Caco-2 (cell line): ENCODE measurements around the gene PLCB2. TPM values are rescaled to one million over a fixed set of nuclear protein-coding genes. Genes with fewer than 3 reads are reported as not detected.
A peak's percentile ranks its signal among the peaks of the same experiment; 100 is the strongest.

Source experiments
- BruUV-seq: library from RNA; stranded (reverse); fragments of 400-500 nt; replicated peaks from 2 replicates; lab custom pipeline; 2021; lab: Mats Ljungman, UMichigan
- CTCF ChIA-PET: fragments of 300-600 bp; sonication (Branson Sonifier 250); formaldehyde crosslinking; loops from one replicate; lab custom pipeline; 2022; ENCODE audit warnings: antibody characterized with exemption; lab: Charles Lee
- POLR2A ChIA-PET: fragments of 300-600 bp; sonication (Branson Sonifier 250); formaldehyde crosslinking; loops from one replicate; lab custom pipeline; 2022; ENCODE audit warnings: antibody characterized with exemption; lab: Charles Lee
- DNase-seq, 2 experiments: peaks; one replicate each; pipeline versions ENCODE4 v3.0.0 to v3.0.0-alpha.2; 2020 to 2022
- H3K27me3 ChIP-seq: replicated peaks from 2 replicates; pipeline ENCODE4 v1.6.0; 2011; ENCODE audit warnings: low read length; ENCODE audit not compliant: control insufficient read depth, insufficient read depth
- H3K36me3 ChIP-seq: 2 replicates; pipeline ENCODE4 v1.5.1; 2011; ENCODE audit warnings: low read length; ENCODE audit not compliant: control insufficient read depth, insufficient read depth
- H3K4me1 ChIP-seq: fragments of 250-450 bp; sonication (Bioruptor Pico); 2 replicates; pipeline ENCODE4 v1.5.1; 2020; ENCODE audit warnings: mild to moderate bottlenecking
- H3K4me3 ChIP-seq: 2 replicates; pipeline ENCODE4 v1.5.1; 2011; ENCODE audit warnings: low read depth, mild to moderate bottlenecking, control low read depth, low read length
- H3K9me3 ChIP-seq: fragments of 250-450 bp; sonication (Bioruptor Pico); 2 replicates; pipeline ENCODE4 v1.5.1; 2020; ENCODE audit warnings: mild to moderate bottlenecking, moderate library complexity
- H3K27ac Mint-ChIP-seq: one replicate; pipeline ENCODE4 v1.8.0; 2022; ENCODE audit warnings: mixed read lengths; ENCODE audit not compliant: unreplicated experiment
- H3K27me3 Mint-ChIP-seq: one replicate; pipeline ENCODE4 v1.8.0; 2022; ENCODE audit warnings: mixed read lengths; ENCODE audit not compliant: insufficient read depth, unreplicated experiment
- H3K36me3 Mint-ChIP-seq: one replicate; pipeline ENCODE4 v1.8.0; 2022; ENCODE audit warnings: mild to moderate bottlenecking, mixed read lengths; ENCODE audit not compliant: insufficient read depth, unreplicated experiment
- H3K4me1 Mint-ChIP-seq: one replicate; pipeline ENCODE4 v1.8.0; 2022; ENCODE audit warnings: low read depth, mixed read lengths; ENCODE audit not compliant: unreplicated experiment
- H3K4me3 Mint-ChIP-seq: one replicate; pipeline ENCODE4 v1.8.0; 2022; ENCODE audit warnings: mild to moderate bottlenecking, moderate library complexity, mixed read lengths; ENCODE audit not compliant: unreplicated experiment
- H3K9me3 Mint-ChIP-seq: one replicate; pipeline ENCODE4 v1.8.0; 2022; ENCODE audit warnings: mixed read lengths; ENCODE audit not compliant: unreplicated experiment
- CTCF ChIP-seq, 2 experiments: fragments of 200-600 bp in 1 of 2; IDR thresholded peaks; 1 replicate in 1 of 2; 2 replicates in 1 of 2; pipeline versions ENCODE4 v1.5.1 to v1.8.0; 2011 to 2022; ENCODE audit warnings: antibody characterized with exemption in 1 of 2, control low read depth in 1 of 2, inconsistent platforms in 1 of 2, low read depth in 1 of 2, low read length in 1 of 2, mild to moderate bottlenecking in 1 of 2, moderate library complexity in 1 of 2; ENCODE audit not compliant: insufficient read depth in 1 of 2, severe bottlenecking in 1 of 2, unreplicated experiment in 1 of 2
- intact Hi-C: fragments of 100-400 bp; cut with micrococcal nuclease; formaldehyde crosslinking; loops from one replicate; pipeline ENCODE4 v1.10.0; 2022; ENCODE audit not compliant: unreplicated experiment
- total RNA-seq: library from RNA; stranded (reverse); gene quantifications from 2 replicates; pipeline ENCODE4 v1.2.3, GENCODE V29; 2022

PLCB2 gene
- total RNA-seq, 1 experiment from 2014 or later, result 4.7 TPM

- Mint-ChIP-seq H3K4me3 (no peak overlapping the region), H3K9me3 (no peaks in the 10 kb centered on the region), H3K27ac (no peak overlapping the region), H3K27me3 (no peaks in the 10 kb centered on the region), H3K36me3 (peaks cover 6% of the 10 kb centered on the region), H3K4me1 (peaks cover 12% of the 10 kb centered on the region)
- no peaks in the 10 kb centered on the region for H3K9me3 ChIP-seq
- peaks cover 20% of the 10 kb centered on the region for H3K4me1 ChIP-seq
- no peak for DNase-seq
- no peak for TF ChIP-seq CTCF (IDR thresholded peaks at IDR 0.05; ENCODE audit: insufficient read depth in 1 of 2, low read depth in 1 of 2, low read length in 1 of 2, severe bottlenecking in 1 of 2, unreplicated experiment in 1 of 2)
- ChIA-PET POLR2A (no interaction called here), CTCF (no interaction called here)
- no peak overlapping the region for H3K4me3 ChIP-seq
- intact Hi-C loops, result no loop called here
- H3K36me3 ChIP-seq, result no peaks in the 10 kb centered on the region; the same call in 1 of the 2 replicates
- no peaks in the 10 kb centered on the region for H3K27me3 ChIP-seq
- BruUV-seq, result no TSS peak
These were observed 57.5 kb downstream of the PLCB2 start for GRCh38 chr15:40250304-40250656.

- Mint-ChIP-seq H3K27me3 (no peaks in the 10 kb centered on the region), H3K36me3 (peaks cover 4% of the 10 kb centered on the region), H3K4me1 (peaks cover 15% of the 10 kb centered on the region), H3K9me3 (no peaks in the 10 kb centered on the region), H3K4me3 (no peak overlapping the region), H3K27ac (no peak overlapping the region)
- no peaks in the 10 kb centered on the region for H3K9me3 ChIP-seq
- no peaks in the 10 kb centered on the region; the same call in 1 of the 2 replicates for H3K36me3 ChIP-seq
- POLR2A ChIA-PET, result no interaction called here
- peaks cover 26% of the 10 kb centered on the region for H3K4me1 ChIP-seq
- H3K4me3 ChIP-seq, result no peak overlapping the region
- no TSS peak for BruUV-seq
- no peak for TF ChIP-seq CTCF (IDR thresholded peaks at IDR 0.05; ENCODE audit: insufficient read depth in 1 of 2, low read depth in 1 of 2, low read length in 1 of 2, severe bottlenecking in 1 of 2, unreplicated experiment in 1 of 2)
- intact Hi-C loops, result no loop called here
- no peaks in the 10 kb centered on the region for H3K27me3 ChIP-seq
- DNase-seq, result no peak
- CTCF ChIA-PET, result no interaction called here
These were observed 58.0 kb downstream of the PLCB2 start for GRCh38 chr15:40249477-40250303.

- Mint-ChIP-seq H3K27ac (no peak overlapping the region), H3K36me3 (peaks cover 4% of the 10 kb centered on the region), H3K27me3 (no peaks in the 10 kb centered on the region), H3K4me1 (peaks cover 7% of the 10 kb centered on the region), H3K4me3 (no peak overlapping the region), H3K9me3 (no peaks in the 10 kb centered on the region)
- intact Hi-C loops, result no loop called here
- Histone ChIP-seq H3K4me3 (no peak overlapping the region), H3K4me1 (peaks cover 27% of the 10 kb centered on the region), H3K36me3 (no peaks in the 10 kb centered on the region), H3K9me3 (no peaks in the 10 kb centered on the region), H3K27me3 (no peaks in the 10 kb centered on the region)
- DNase-seq, result peak in 1 of 2 experiments; percentile 24
- ChIA-PET POLR2A (no interaction called here), CTCF (no interaction called here)
- TF ChIP-seq CTCF (IDR thresholded peaks at IDR 0.05; ENCODE audit: insufficient read depth in 1 of 2, low read depth in 1 of 2, low read length in 1 of 2, severe bottlenecking in 1 of 2, unreplicated experiment in 1 of 2), result no peak
- no TSS peak for BruUV-seq
These were observed 59.5 kb downstream of the PLCB2 start for GRCh38 chr15:40248006-40248783.
